ENCODE data around the gene TNXB.
"Not testable (repeated sequence)": the region's sequence is repeated elsewhere in the genome, so short reads cannot be mapped to it uniquely, and the experiment has no call there.

GRCh38 chr6:32028631-32029030 is 80.5 kb downstream of the TNXB start:
- TF ChIP-seq CTCF, EP300, POLR2A (IDR thresholded peaks at IDR 0.05): not testable (repeated sequence)
